HepG2 (cell line): ENCODE results near the gene C5orf34. TPM values are rescaled to one million over a fixed set of nuclear protein-coding genes. Genes with fewer than 3 reads are reported as not detected.

ENCODE experiments used
- ATAC-seq: fragments of 200-7000 bp; cut with Tn5 transposase; 3 replicates; pipeline ENCODE4 v1.9.1; 2020; ENCODE audit warnings: mild to moderate bottlenecking, moderate library complexity
- BruUV-seq: library from RNA; stranded (reverse); fragments of 400-500 nt; replicated peaks from 2 replicates; lab custom pipeline; 2021; lab: Mats Ljungman, UMichigan
- CTCF ChIA-PET: fragments of 300-600 bp; formaldehyde crosslinking; extraction: SDS; loops from one replicate; lab custom pipeline; 2021; ENCODE audit warnings: low total read pairs, inconsistent platforms, low intra/inter-chr PET ratio; lab: Yijun Ruan, JAX
- POLR2A ChIA-PET: fragments of 350-600 bp; sonication (Branson Sonifier 250); formaldehyde crosslinking; loops from one replicate; lab custom pipeline; 2020; ENCODE audit warnings: antibody characterized with exemption, inconsistent platforms; lab: Yijun Ruan, JAX
- DNase-seq: peaks from one replicate; pipeline ENCODE4 v3.0.0-alpha.2; 2015; ENCODE audit warnings: low spot score
- FAIRE-seq: peaks from 3 replicates; lab custom pipeline; 2011; peaks lifted over from hg19 to GRCh38; lab: Jason Lieb, UNC
- H2AFZ ChIP-seq: one replicate; pipeline ENCODE4 v1.6.1; 2011; ENCODE audit warnings: low read length, inconsistent platforms
- H3K27ac ChIP-seq: fragments of 300-600 bp; 3 replicates; pipeline ENCODE4 v1.8.0; 2011; ENCODE audit warnings: mixed run types, mild to moderate bottlenecking, mixed read lengths, low read length, inconsistent platforms; ENCODE audit not compliant: insufficient read depth; ENCODE audit errors: extremely low read length
- H3K27me3 ChIP-seq, 2 experiments: fragments of 200-600 bp in 1 of 2; 2 replicates in 1 of 2; 3 replicates in 1 of 2; pipeline versions ENCODE4 v1.6.0 to v1.8.0; 2011; ENCODE audit warnings: low read length in 2 of 2, mild to moderate bottlenecking in 2 of 2, moderate library complexity in 2 of 2, inconsistent platforms in 1 of 2; ENCODE audit not compliant: insufficient read depth in 2 of 2, control insufficient read depth in 1 of 2
- H3K36me3 ChIP-seq, 2 experiments: fragments of 200-600 bp in 1 of 2; replicated peaks in 1 of 2; 2 replicates in 1 of 2; 3 replicates in 1 of 2; pipeline versions ENCODE4 v1.5.1 to v1.8.0; 2011; ENCODE audit warnings: low read length in 2 of 2, inconsistent platforms in 1 of 2; ENCODE audit not compliant: insufficient read depth in 2 of 2, control insufficient read depth in 1 of 2
- H3K4me1 ChIP-seq: 2 replicates; pipeline ENCODE4 v1.5.1; 2012; ENCODE audit warnings: low read length, inconsistent platforms; ENCODE audit not compliant: insufficient read depth
- H3K4me2 ChIP-seq: 2 replicates; pipeline ENCODE4 v1.6.0; 2011; ENCODE audit warnings: low read depth, low read length, inconsistent platforms
- H3K4me3 ChIP-seq, 3 experiments: fragments of 200-600 bp in 1 of 3; sonication (generic), shearing (Covaris generic) in 1 of 3; replicated peaks in 1 of 3; 2 replicates each; pipeline ENCODE4 v1.5.1; 2011 to 2016; ENCODE audit warnings: low read length in 3 of 3, inconsistent platforms in 2 of 3, low read depth in 2 of 3, mild to moderate bottlenecking in 2 of 3, control low read depth in 1 of 3, mixed read lengths in 1 of 3; ENCODE audit not compliant: insufficient read depth in 1 of 3
- H3K79me2 ChIP-seq: one replicate; pipeline ENCODE4 v1.6.1; 2011; ENCODE audit warnings: low read length, inconsistent platforms; ENCODE audit not compliant: insufficient read depth
- H3K9ac ChIP-seq: 2 replicates; pipeline ENCODE4 v1.6.0; 2011; ENCODE audit warnings: mild to moderate bottlenecking, low read depth, low read length, inconsistent platforms; ENCODE audit not compliant: insufficient read depth
- H3K9me3 ChIP-seq: 2 replicates; pipeline ENCODE4 v1.5.1; 2012; ENCODE audit warnings: mild to moderate bottlenecking, low read length
- H4K20me1 ChIP-seq: 2 replicates; pipeline ENCODE4 v1.6.0; 2011; ENCODE audit warnings: inconsistent platforms, mild to moderate bottlenecking, low read length, moderate library complexity; ENCODE audit not compliant: insufficient read depth
- FOXM1 ChIP-seq: sonication (generic); formaldehyde crosslinking; IDR thresholded peaks from 2 replicates; pipeline ENCODE4 v1.5.0; 2020; ENCODE audit warnings: missing genetic modification reagents
- GABPB1 ChIP-seq: IDR thresholded peaks from 2 replicates; pipeline ENCODE4 v1.6.1; 2016; ENCODE audit warnings: mild to moderate bottlenecking, missing genetic modification reagents, moderate library complexity, missing compliant biosample characterization
- GLMP ChIP-seq: sonication (generic); formaldehyde crosslinking; IDR thresholded peaks from 2 replicates; pipeline ENCODE4 v1.9.0; 2021; ENCODE audit warnings: missing genetic modification reagents, mild to moderate bottlenecking, borderline replicate concordance
- PRDM10 ChIP-seq: sonication (generic); formaldehyde crosslinking; IDR thresholded peaks from 2 replicates; pipeline ENCODE4 v1.4.0; 2020; ENCODE audit warnings: low read depth, missing genetic modification reagents
- RFX3 ChIP-seq: IDR thresholded peaks from 2 replicates; pipeline ENCODE4 v1.6.1; 2016; ENCODE audit warnings: missing biosample characterization, missing genetic modification reagents
- STAG1 ChIP-seq: sonication (generic); formaldehyde crosslinking; IDR thresholded peaks from 2 replicates; pipeline ENCODE4 v1.4.0; 2020; ENCODE audit warnings: missing genetic modification reagents
- ZBTB4 ChIP-seq: sonication (generic); formaldehyde crosslinking; IDR thresholded peaks from 2 replicates; pipeline ENCODE4 v1.4.0; 2020; ENCODE audit warnings: missing genetic modification reagents, mild to moderate bottlenecking, borderline replicate concordance
- ZBTB42 ChIP-seq: sonication (generic); formaldehyde crosslinking; IDR thresholded peaks from 2 replicates; pipeline ENCODE4 v1.5.0; 2020; ENCODE audit warnings: mild to moderate bottlenecking, missing genetic modification reagents
- ZNF660 ChIP-seq: sonication (generic); formaldehyde crosslinking; IDR thresholded peaks from 2 replicates; pipeline ENCODE4 v1.5.1; 2020; ENCODE audit warnings: mild to moderate bottlenecking, low read depth, missing genetic modification reagents, borderline replicate concordance
- ZNF704 ChIP-seq: sonication (generic); formaldehyde crosslinking; IDR thresholded peaks from 2 replicates; pipeline ENCODE4 v1.8.1; 2023; ENCODE audit warnings: mild to moderate bottlenecking, inconsistent platforms, moderate library complexity, missing genetic modification reagents, borderline replicate concordance
- ZNF770 ChIP-seq: sonication (generic); formaldehyde crosslinking; IDR thresholded peaks from 2 replicates; pipeline ENCODE4 v1.5.0; 2020; ENCODE audit warnings: mild to moderate bottlenecking, missing genetic modification reagents
- WGBS: methylation state at CpG from one replicate; pipeline ENCODE4 v1.1.6; 2017; ENCODE audit warnings: low lambda C conversion rate; 5-methylcytosine and 5-hydroxymethylcytosine counted together
- in situ Hi-C: cut with HindIII; loops from 2 replicates; pipeline ENCODE4 v1.10.0; 2017; ENCODE audit warnings: low pct_unique_long_range_greater_than_20kb; ENCODE audit not compliant: extremely low pct_ligation_motif_present
- intact Hi-C: fragments of 100-400 bp; cut with micrococcal nuclease; formaldehyde crosslinking; loops from one replicate; pipeline ENCODE4 v1.10.0; 2022; ENCODE audit not compliant: unreplicated experiment
- polyA plus RNA-seq, 8 experiments: library from polyadenylated mRNA; depleted of rRNA in 3 of 8; stranded (reverse) in 7 of 8; unstranded in 1 of 8; fragments of >200 nt; fragmentation: Illumina TruSeq in 4 of 8; extraction: Trizol in 4 of 8; gene quantifications; 2 replicates each; pipeline versions ENCODE4 v1.2.1 to v1.2.3, GENCODE V29; 2011 to 2016; ENCODE audit warnings: low read depth in 4 of 8, missing spikeins in 1 of 8, mixed read lengths in 1 of 8; ENCODE audit not compliant: insufficient read depth in 1 of 8
- total RNA-seq, 5 experiments: library from RNA; depleted of rRNA; stranded (reverse); fragments of >200 nt; fragmentation: Illumina TruSeq; extraction: Trizol; gene quantifications; 2 replicates each; pipeline ENCODE4 v1.2.3, GENCODE V29; 2016; ENCODE audit warnings: low read depth in 1 of 5

Gene C5orf34
- total and polyA plus RNA-seq, 2 of the 13 experiments (the other 11 are each of a cell fraction or from before 2014, with no cell fraction given) = 3.2 to 6.4 TPM

GRCh38 chr5:43469671-43470391, 45.1 kb downstream of the C5orf34 start:
- WGBS = over 99% methylated on average over 6 of the region's 6 CpGs
- no peaks in the 10 kb centered on the region for H3K9me3 ChIP-seq
- intact Hi-C loops (no loop called here), in situ Hi-C loops (no loop called here)
- ATAC-seq (no peak; the same call in 2 of the 3 replicates), FAIRE-seq (no peak), DNase-seq (no peak)
- H3K4me1 ChIP-seq = no peaks in the 10 kb centered on the region
- H3K4me3 ChIP-seq = no peak overlapping the region
- BruUV-seq = no TSS peak
- no peaks in the 10 kb centered on the region for H3K79me2 ChIP-seq
- CTCF ChIA-PET = no interaction called here
- no peak overlapping the region for H3K9ac ChIP-seq
- no peak overlapping the region for H3K27ac ChIP-seq
- H3K4me2 ChIP-seq = no peak overlapping the region
- no peak overlapping the region for H2AFZ ChIP-seq
- no peaks in the 10 kb centered on the region for H3K27me3 ChIP-seq
- H3K36me3 ChIP-seq = no peaks in the 10 kb centered on the region
- no peaks in the 10 kb centered on the region for H4K20me1 ChIP-seq
- POLR2A ChIA-PET = interaction anchor here (1.1 kb wide), 1 partner anchor 14 kb away, joined by 5 read pairs; the partner anchor contains the start of gene TMEM267
- no peak for TF ChIP-seq PRDM10 (CRISPR knock-in tag)
- no peak for TF ChIP-seq GABPB1 (CRISPR knock-in tag)
- TF ChIP-seq FOXM1 (CRISPR knock-in tag) = no peak
- TF ChIP-seq STAG1 = peak; percentile 64
- no peak for TF ChIP-seq ZBTB4 (CRISPR knock-in tag)
- TF ChIP-seq ZNF660 (CRISPR knock-in tag) = no peak
- TF ChIP-seq ZNF704 (CRISPR knock-in tag) = no peak
- no peak for TF ChIP-seq GLMP (CRISPR knock-in tag)
- no peak for TF ChIP-seq ZBTB42 (CRISPR knock-in tag)
- TF ChIP-seq RFX3 = no peak
- peak; percentile 76 for TF ChIP-seq ZNF770 (CRISPR knock-in tag)
